GM10847 (cell line): ENCODE data around the gene EPB41.

Source experiments
- POLR2A ChIP-seq: IDR thresholded peaks from 2 replicates; pipeline ENCODE4 v1.6.1; 2011; ENCODE audit not compliant: insufficient read length; ENCODE audit errors: extremely low read depth

Gene EPB41

DNA sequence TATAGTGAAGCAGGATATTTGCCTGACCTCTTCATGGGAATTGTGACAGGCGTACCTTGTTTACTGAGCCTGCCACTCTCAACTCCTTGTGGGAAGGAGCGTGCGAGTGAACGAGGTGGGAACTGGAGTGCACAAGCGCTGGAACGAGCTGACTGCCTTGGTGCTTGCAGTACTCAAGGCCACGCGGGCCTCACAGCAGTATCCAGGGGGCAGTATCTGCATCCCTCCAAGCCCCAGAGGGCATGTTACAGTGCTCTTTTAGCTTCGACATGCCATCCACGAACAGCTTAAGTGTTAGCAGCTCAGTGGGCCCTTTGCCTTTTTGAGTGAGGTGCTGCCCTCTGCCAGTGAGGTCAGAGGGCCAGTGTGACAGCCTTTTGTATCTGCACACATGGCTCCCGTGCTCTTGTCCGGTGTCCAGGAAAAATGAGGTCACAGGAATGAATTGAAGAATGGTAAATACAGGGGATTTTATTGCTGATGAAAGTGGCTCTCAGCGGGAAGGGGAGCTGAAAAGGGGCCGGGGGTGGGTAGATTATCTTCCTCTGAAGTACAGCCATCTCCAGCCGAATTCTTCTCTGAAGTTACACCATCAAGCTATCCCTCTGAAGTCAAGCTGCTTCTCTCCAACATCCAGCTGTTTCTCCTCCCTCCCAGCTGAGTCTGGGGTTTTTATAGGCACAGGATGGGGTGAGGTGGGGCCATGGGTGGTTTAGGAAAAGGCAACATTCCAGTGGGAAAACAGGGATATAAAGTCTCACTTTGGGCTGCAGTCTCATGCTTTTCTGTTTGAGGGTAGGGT, 69.3 kb downstream of the EPB41 start:
- no peak for TF ChIP-seq POLR2A

GRCh38 chr1:28984311-28984684, 69.9 kb downstream of the EPB41 start:
- no peak for TF ChIP-seq POLR2A

- TF ChIP-seq POLR2A = no peak
These were observed 71.1 kb downstream of the EPB41 start for GRCh38 chr1:28985427-28985826.

- no peak for TF ChIP-seq POLR2A
These were observed 72.0 kb downstream of the EPB41 start for GRCh38 chr1:28986306-28986910.

GRCh38 chr1:29002792-29003191, 88.4 kb downstream of the EPB41 start:
- TF ChIP-seq POLR2A = no peak

- TF ChIP-seq POLR2A = no peak
These were observed 89.9 kb downstream of the EPB41 start for GRCh38 chr1:29004288-29004687.

DNA sequence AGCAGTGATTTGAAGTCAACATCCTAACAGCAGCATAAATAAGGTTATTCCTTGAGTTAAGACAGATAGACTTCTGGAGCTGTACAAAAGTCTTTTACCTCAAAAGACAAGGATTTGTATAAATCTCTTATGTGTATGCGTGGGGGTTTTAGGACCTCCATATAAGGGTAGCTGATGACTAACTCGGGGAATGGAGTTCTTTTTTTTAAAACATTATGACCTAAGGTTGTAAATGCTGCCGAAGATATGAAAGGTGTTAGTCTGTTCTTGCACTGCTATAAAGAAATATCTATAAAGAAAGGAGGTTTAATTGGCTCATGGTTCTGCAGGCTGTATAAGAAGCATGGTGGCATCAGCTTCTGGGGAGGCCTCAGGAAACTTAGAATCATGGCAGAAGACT, 90.4 kb downstream of the EPB41 start:
- no peak for TF ChIP-seq POLR2A

DNA sequence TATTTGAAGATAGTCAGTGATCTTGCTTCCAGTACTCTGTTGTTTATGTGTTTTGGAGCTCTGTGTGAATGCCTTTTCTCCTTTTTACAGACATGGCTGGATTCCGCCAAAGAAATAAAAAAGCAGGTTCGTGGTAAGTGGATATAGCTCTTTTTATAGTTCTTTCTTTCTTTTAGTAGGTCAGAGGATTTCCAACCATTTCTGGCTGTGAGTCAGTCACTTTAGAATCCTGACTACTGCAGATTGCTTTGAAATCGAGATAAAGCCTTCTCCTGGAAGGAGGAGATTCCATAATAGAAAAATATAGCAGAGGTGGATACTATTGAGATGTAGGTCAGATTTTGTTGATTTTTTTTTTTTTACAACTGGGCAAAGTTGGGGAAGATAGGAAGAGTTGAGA, 97.4 kb downstream of the EPB41 start:
- no peak for TF ChIP-seq POLR2A

- TF ChIP-seq POLR2A = no peak
These were observed 102.9 kb downstream of the EPB41 start for GRCh38 chr1:29017235-29017634.

- TF ChIP-seq POLR2A = no peak
These were observed 103.8 kb downstream of the EPB41 start for GRCh38 chr1:29017975-29018712.

- TF ChIP-seq POLR2A = no peak
These were observed 108.3 kb downstream of the EPB41 start for GRCh38 chr1:29022620-29023019.

GRCh38 chr1:29029667-29030066, 115.3 kb downstream of the EPB41 start:
- TF ChIP-seq POLR2A = no peak

GRCh38 chr1:29032841-29033240, 118.5 kb downstream of the EPB41 start:
- no peak for TF ChIP-seq POLR2A

DNA sequence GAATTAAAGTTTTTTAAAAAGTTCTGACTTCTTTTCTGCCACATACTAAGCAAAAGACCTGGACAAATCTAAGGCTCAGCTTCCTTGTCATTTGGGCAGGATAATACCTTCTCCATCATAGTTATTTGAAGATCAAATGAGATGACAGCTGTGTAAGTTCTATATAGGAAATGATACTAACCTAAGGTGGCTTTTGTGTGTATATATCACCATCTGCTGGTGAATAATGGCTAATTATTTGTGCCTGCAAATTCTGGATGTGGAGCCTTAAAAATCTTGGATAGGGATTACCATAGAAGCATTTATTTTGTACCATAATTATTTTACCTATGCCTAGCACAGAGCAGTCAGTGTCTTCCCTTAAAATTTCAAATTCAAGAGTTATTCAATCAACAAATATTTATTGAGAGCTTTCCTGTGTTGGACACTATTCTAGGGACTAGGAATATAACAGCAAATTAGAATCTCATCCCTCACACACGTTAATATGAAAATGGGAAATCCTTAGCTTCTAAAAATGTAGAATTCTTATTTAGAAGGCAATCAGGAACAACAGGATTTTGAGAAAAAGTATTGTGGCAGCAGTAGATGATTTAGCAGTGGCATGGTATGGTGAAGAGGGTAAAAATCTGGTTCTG, 119.6 kb downstream of the EPB41 start:
- no peak for TF ChIP-seq POLR2A

GRCh38 chr1:29043274-29043965, 129.1 kb downstream of the EPB41 start:
- TF ChIP-seq POLR2A = no peak
